SK-N-SH (cell line): ENCODE results near the gene PPEF1. TPM values are rescaled to one million over a fixed set of nuclear protein-coding genes. Genes with fewer than 3 reads are reported as not detected.

Experiments
- CTCF ChIA-PET: fragments of 300-600, 350-600 bp; formaldehyde crosslinking; extraction: SDS; loops from one replicate; lab custom pipeline; 2021; lab: Yijun Ruan, JAX
- POLR2A ChIA-PET: fragments of 350-600 bp; sonication (Branson Sonifier 250); formaldehyde crosslinking; extraction: SDS; loops from one replicate; lab custom pipeline; 2020; ENCODE audit warnings: antibody characterized with exemption, inconsistent platforms; lab: Yijun Ruan, JAX
- DNase-seq: peaks from one replicate; pipeline ENCODE4 v3.0.0; 2012
- H2AFZ ChIP-seq: fragments of 200-600 bp; sonication (generic); 2 replicates; pipeline ENCODE4 v1.8.1; 2016; ENCODE audit warnings: antibody characterized with exemption, mild to moderate bottlenecking, low read depth
- H3F3A ChIP-seq: fragments of 200-600 bp; sonication (generic); replicated peaks from 2 replicates; pipeline ENCODE3; 2016; ENCODE audit warnings: antibody characterized with exemption, mild to moderate bottlenecking; ENCODE audit not compliant: insufficient read depth
- H3K27ac ChIP-seq, 2 experiments: fragments of 200-500 bp in 1 of 2; fragments of 200-600 bp in 1 of 2; sonication (Bioruptor generic) in 1 of 2; sonication (generic), shearing (Covaris generic) in 1 of 2; 2 replicates each; pipeline versions ENCODE4 v1.5.1 to v1.6.1; 2014 to 2016; ENCODE audit warnings: low read depth in 2 of 2, inconsistent platforms in 1 of 2, low read length in 1 of 2, mild to moderate bottlenecking in 1 of 2, mixed read lengths in 1 of 2
- H3K27me3 ChIP-seq: fragments of 200-600 bp; sonication (generic), shearing (Covaris generic); 2 replicates; pipeline ENCODE4 v1.6.1; 2016; ENCODE audit warnings: mixed run types; ENCODE audit not compliant: insufficient read depth
- H3K36me3 ChIP-seq, 2 experiments: fragments of 200-500 bp in 1 of 2; fragments of 200-600 bp in 1 of 2; sonication (Bioruptor generic) in 1 of 2; sonication (generic) in 1 of 2; replicated peaks in 1 of 2; 2 replicates each; pipeline versions ENCODE3 to v1.5.1; 2014 to 2016; ENCODE audit warnings: low read length in 1 of 2, mild to moderate bottlenecking in 1 of 2; ENCODE audit not compliant: insufficient read depth in 2 of 2, control insufficient read depth in 1 of 2
- H3K4me1 ChIP-seq, 2 experiments: fragments of 200-500 bp in 1 of 2; fragments of 200-600 bp in 1 of 2; sonication (Bioruptor generic) in 1 of 2; sonication (generic), shearing (Covaris generic) in 1 of 2; 2 replicates each; pipeline versions ENCODE4 v1.5.1 to v1.6.1; 2014 to 2016; ENCODE audit warnings: low read depth in 1 of 2, low read length in 1 of 2, mixed run types in 1 of 2; ENCODE audit not compliant: insufficient read depth in 2 of 2, control insufficient read depth in 1 of 2
- H3K4me2 ChIP-seq: fragments of 200-600 bp; sonication (generic), shearing (Covaris generic); 2 replicates; pipeline ENCODE4 v1.6.1; 2017; ENCODE audit warnings: mixed run types
- H3K4me3 ChIP-seq, 2 experiments: fragments of 200-500 bp in 1 of 2; fragments of 200-600 bp in 1 of 2; sonication (Bioruptor generic) in 1 of 2; sonication (generic), shearing (Covaris generic) in 1 of 2; 2 replicates each; pipeline versions ENCODE4 v1.5.1 to v1.8.1; 2014 to 2016; ENCODE audit warnings: low read depth in 2 of 2, inconsistent platforms in 1 of 2, low read length in 1 of 2, mild to moderate bottlenecking in 1 of 2, mixed read lengths in 1 of 2, moderate library complexity in 1 of 2
- H3K79me2 ChIP-seq: fragments of 200-600 bp; sonication (generic); 2 replicates; pipeline ENCODE4 v1.8.1; 2017; ENCODE audit warnings: mild to moderate bottlenecking; ENCODE audit not compliant: insufficient read depth
- H3K9ac ChIP-seq: fragments of 200-600 bp; sonication (generic); 2 replicates; pipeline ENCODE4 v1.6.1; 2017; ENCODE audit warnings: mixed run types
- H3K9me2 ChIP-seq: fragments of 200-600 bp; sonication (generic); 2 replicates; pipeline ENCODE4 v1.6.1; 2017; ENCODE audit warnings: mixed run types
- H3K9me3 ChIP-seq: fragments of 200-600 bp; sonication (generic); 2 replicates; pipeline ENCODE4 v1.6.1; 2017; ENCODE audit warnings: mixed run types, mild to moderate bottlenecking, moderate library complexity
- H4K20me1 ChIP-seq: fragments of 200-600 bp; sonication (generic); 2 replicates; pipeline ENCODE4 v1.6.1; 2017; ENCODE audit warnings: mild to moderate bottlenecking, mixed run types; ENCODE audit not compliant: insufficient read depth
- CHD2 ChIP-seq: fragments of 150-350 bp; IDR thresholded peaks from 2 replicates; pipeline ENCODE4 v1.6.1; 2018; ENCODE audit warnings: low read length; ENCODE audit not compliant: partially characterized antibody
- EP300 ChIP-seq, 2 experiments: IDR thresholded peaks; 2 replicates each; pipeline versions ENCODE4 v1.4.0 to v1.6.1; 2012; ENCODE audit warnings: borderline replicate concordance in 1 of 2, low read depth in 1 of 2, low read length in 1 of 2
- FOSL2 ChIP-seq: IDR thresholded peaks from 2 replicates; pipeline ENCODE4 v1.4.0; 2012; ENCODE audit warnings: low read depth, mild to moderate bottlenecking, moderate library complexity, borderline replicate concordance
- FOXJ3 ChIP-seq: sonication (generic); formaldehyde crosslinking; IDR thresholded peaks from 2 replicates; pipeline ENCODE4 v1.5.1; 2020; ENCODE audit warnings: mild to moderate bottlenecking, missing genetic modification reagents
- FOXM1 ChIP-seq: IDR thresholded peaks from 2 replicates; pipeline ENCODE4 v1.4.0; 2012; ENCODE audit warnings: low read depth, mild to moderate bottlenecking
- GABPA ChIP-seq: IDR thresholded peaks from 2 replicates; pipeline ENCODE4 v1.4.0; 2012; ENCODE audit warnings: low read depth, mild to moderate bottlenecking
- GATA2 ChIP-seq: sonication (generic); formaldehyde crosslinking; IDR thresholded peaks from 2 replicates; pipeline ENCODE4 v1.5.0; 2020; ENCODE audit warnings: mild to moderate bottlenecking, missing genetic modification reagents
- JUND ChIP-seq: IDR thresholded peaks from 2 replicates; pipeline ENCODE4 v1.4.0; 2012
- MAX ChIP-seq: IDR thresholded peaks from 2 replicates; pipeline ENCODE4 v1.4.0; 2012; ENCODE audit warnings: low read depth
- MEF2A ChIP-seq: IDR thresholded peaks from 2 replicates; pipeline ENCODE4 v1.4.0; 2012; ENCODE audit warnings: low read depth, borderline replicate concordance
- MXI1 ChIP-seq: IDR thresholded peaks from 2 replicates; pipeline ENCODE4 v1.6.1; 2012; ENCODE audit warnings: mild to moderate bottlenecking, low read depth, low read length, improper control_type of control experiment
- RAD21 ChIP-seq: IDR thresholded peaks from 2 replicates; pipeline ENCODE4 v1.6.1; 2012; ENCODE audit warnings: mild to moderate bottlenecking, low read length
- RCOR1 ChIP-seq: fragments of 150-350 bp; IDR thresholded peaks from 2 replicates; pipeline ENCODE4 v1.6.1; 2017; ENCODE audit warnings: antibody characterized with exemption, low read length
- RXRA ChIP-seq: IDR thresholded peaks from 2 replicates; pipeline ENCODE4 v1.4.0; 2012; ENCODE audit warnings: low read depth, mild to moderate bottlenecking, borderline replicate concordance
- SIN3A ChIP-seq: IDR thresholded peaks from 2 replicates; pipeline ENCODE4 v1.6.1; 2012; ENCODE audit warnings: low read depth, mild to moderate bottlenecking, low read length, moderate library complexity, borderline replicate concordance
- SMC3 ChIP-seq: IDR thresholded peaks from 2 replicates; pipeline ENCODE4 v1.6.1; 2012; ENCODE audit warnings: low read depth, low read length, improper control_type of control experiment
- TCF12 ChIP-seq: IDR thresholded peaks from 2 replicates; pipeline ENCODE4 v1.4.0; 2012
- YY1 ChIP-seq: IDR thresholded peaks from 2 replicates; pipeline ENCODE4 v1.4.0; 2012; ENCODE audit warnings: low read depth, mild to moderate bottlenecking
- WGBS: methylation state at CpG from one replicate; pipeline ENCODE4 v1.1.6; 2017; ENCODE audit warnings: low lambda C conversion rate; 5-methylcytosine and 5-hydroxymethylcytosine counted together
- polyA plus RNA-seq, 3 experiments: library from polyadenylated mRNA; depleted of rRNA; stranded (reverse); fragments of >200 nt; gene quantifications; 2 replicates each; pipeline ENCODE4 v1.2.3, GENCODE V29; 2012
- TF ChIP-seq, protein P1 (sequence below): IDR thresholded peaks from 2 replicates; pipeline ENCODE4 v1.4.0; 2012; ENCODE audit warnings: low read depth, borderline replicate concordance
- TF ChIP-seq, protein P2 (sequence below): fragments of 150-350 bp; IDR thresholded peaks from 2 replicates; pipeline ENCODE4 v1.6.1; 2016; ENCODE audit warnings: mild to moderate bottlenecking, low read depth, low read length
- TF ChIP-seq, protein P3 (sequence below): IDR thresholded peaks from 2 replicates; pipeline ENCODE4 v1.6.1; 2012; ENCODE audit warnings: mild to moderate bottlenecking, low read depth, low read length, moderate library complexity

The PPEF1 gene
- polyA plus RNA-seq, 1 of the 3 experiments (the other 2 are of a cell fraction): 0.16 TPM

DNA sequence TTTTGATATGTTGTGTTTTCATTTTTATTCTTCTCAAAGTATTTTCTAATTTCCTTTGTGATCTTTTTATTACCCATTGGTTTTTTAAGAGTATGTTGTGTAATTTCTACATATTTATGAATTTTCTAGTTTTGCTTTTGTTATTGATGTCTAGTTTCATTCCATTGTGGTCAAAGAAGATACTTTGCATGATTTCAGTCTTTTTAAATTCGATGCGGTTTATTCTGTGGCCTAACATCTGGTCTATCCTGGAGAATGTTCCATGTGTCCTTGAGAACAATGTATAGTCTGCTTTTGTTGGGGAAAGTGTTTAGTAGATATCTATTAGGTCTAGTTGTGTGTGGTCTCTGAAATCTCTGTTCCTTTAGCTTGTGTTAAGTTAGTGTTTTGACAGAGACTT is 46.2 kb downstream of the PPEF1 start:
- POLR2A ChIA-PET: no interaction called here
- H3K27me3 ChIP-seq: no peaks in the 10 kb centered on the region
- no peaks in the 10 kb centered on the region for H3K9me2 ChIP-seq
- CTCF ChIA-PET: interaction anchor here (0.6 to 2.0 kb wide), 3 partner anchors 14 to 42 kb away, joined by 3 to 4 read pairs (median 4); no protein-coding TSS in a partner anchor
- H3F3A ChIP-seq: no peaks in the 10 kb centered on the region
- H3K4me1 ChIP-seq: peaks cover 0 to 15% of the 10 kb centered on the region in 2 experiments; a peak in 2 of 4 replicates
- H2AFZ ChIP-seq: no peak overlapping the region
- no peaks in the 10 kb centered on the region for H3K36me3 ChIP-seq
- no peaks in the 10 kb centered on the region for H3K79me2 ChIP-seq
- 57% methylated on average over 2 of the region's 2 CpGs for WGBS
- H3K4me2 ChIP-seq: no peak overlapping the region
- no peak overlapping the region for H3K9ac ChIP-seq
- 0 out of 4 replicates have a peak overlapping the region, but pooled peaks of 1 of the 2 experiments have one; percentile 7 for H3K27ac ChIP-seq
- TF ChIP-seq SIN3A (no peak), JUND (no peak), MAX (no peak), FOXM1 (no peak), GATA2 (CRISPR knock-in tag) (no peak)
- TF ChIP-seq, protein P1, sequence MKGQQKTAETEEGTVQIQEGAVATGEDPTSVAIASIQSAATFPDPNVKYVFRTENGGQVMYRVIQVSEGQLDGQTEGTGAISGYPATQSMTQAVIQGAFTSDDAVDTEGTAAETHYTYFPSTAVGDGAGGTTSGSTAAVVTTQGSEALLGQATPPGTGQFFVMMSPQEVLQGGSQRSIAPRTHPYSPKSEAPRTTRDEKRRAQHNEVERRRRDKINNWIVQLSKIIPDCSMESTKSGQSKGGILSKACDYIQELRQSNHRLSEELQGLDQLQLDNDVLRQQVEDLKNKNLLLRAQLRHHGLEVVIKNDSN: no peak
- no peaks in the 10 kb centered on the region for H3K9me3 ChIP-seq
- no peaks in the 10 kb centered on the region for H4K20me1 ChIP-seq
- no peak for DNase-seq
- H3K4me3 ChIP-seq: no peak overlapping the region

- Histone ChIP-seq H3K4me2 (no peak overlapping the region), H3K4me3 (no peak overlapping the region), H3K9me3 (no peaks in the 10 kb centered on the region), H3K27me3 (no peaks in the 10 kb centered on the region), H3K4me1 (peaks cover 0 to 19% of the 10 kb centered on the region in 2 experiments; a peak in 2 of 4 replicates), H3K9ac (no peak overlapping the region), H3K36me3 (no peaks in the 10 kb centered on the region), H4K20me1 (no peaks in the 10 kb centered on the region), H3K27ac (peak overlapping the region in 1 of 2 experiments; percentile 12; a peak in 2 of 4 replicates), H3K9me2 (no peaks in the 10 kb centered on the region), H3F3A (no peaks in the 10 kb centered on the region), H3K79me2 (no peaks in the 10 kb centered on the region), H2AFZ (no peak overlapping the region)
- DNase-seq: no peak
- TF ChIP-seq EP300 (IDR thresholded peaks at IDR 0.05; ENCODE audit: borderline replicate concordance in 1 of 2, low read depth in 1 of 2, low read length in 1 of 2): no peak
- TF ChIP-seq, protein P2, sequence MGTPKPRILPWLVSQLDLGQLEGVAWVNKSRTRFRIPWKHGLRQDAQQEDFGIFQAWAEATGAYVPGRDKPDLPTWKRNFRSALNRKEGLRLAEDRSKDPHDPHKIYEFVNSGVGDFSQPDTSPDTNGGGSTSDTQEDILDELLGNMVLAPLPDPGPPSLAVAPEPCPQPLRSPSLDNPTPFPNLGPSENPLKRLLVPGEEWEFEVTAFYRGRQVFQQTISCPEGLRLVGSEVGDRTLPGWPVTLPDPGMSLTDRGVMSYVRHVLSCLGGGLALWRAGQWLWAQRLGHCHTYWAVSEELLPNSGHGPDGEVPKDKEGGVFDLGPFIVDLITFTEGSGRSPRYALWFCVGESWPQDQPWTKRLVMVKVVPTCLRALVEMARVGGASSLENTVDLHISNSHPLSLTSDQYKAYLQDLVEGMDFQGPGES: no peak
- TF ChIP-seq SMC3: no peak
- no peak for TF ChIP-seq SIN3A
- TF ChIP-seq GABPA: no peak
- no peak for TF ChIP-seq YY1
- no peak for TF ChIP-seq RAD21
- no peak for TF ChIP-seq TCF12
- TF ChIP-seq RCOR1: no peak
- TF ChIP-seq JUND: no peak
- TF ChIP-seq FOXM1: no peak
- TF ChIP-seq MXI1: no peak
- TF ChIP-seq MAX: no peak
- no peak for TF ChIP-seq MEF2A
- no peak for TF ChIP-seq RXRA
- TF ChIP-seq, protein P3, sequence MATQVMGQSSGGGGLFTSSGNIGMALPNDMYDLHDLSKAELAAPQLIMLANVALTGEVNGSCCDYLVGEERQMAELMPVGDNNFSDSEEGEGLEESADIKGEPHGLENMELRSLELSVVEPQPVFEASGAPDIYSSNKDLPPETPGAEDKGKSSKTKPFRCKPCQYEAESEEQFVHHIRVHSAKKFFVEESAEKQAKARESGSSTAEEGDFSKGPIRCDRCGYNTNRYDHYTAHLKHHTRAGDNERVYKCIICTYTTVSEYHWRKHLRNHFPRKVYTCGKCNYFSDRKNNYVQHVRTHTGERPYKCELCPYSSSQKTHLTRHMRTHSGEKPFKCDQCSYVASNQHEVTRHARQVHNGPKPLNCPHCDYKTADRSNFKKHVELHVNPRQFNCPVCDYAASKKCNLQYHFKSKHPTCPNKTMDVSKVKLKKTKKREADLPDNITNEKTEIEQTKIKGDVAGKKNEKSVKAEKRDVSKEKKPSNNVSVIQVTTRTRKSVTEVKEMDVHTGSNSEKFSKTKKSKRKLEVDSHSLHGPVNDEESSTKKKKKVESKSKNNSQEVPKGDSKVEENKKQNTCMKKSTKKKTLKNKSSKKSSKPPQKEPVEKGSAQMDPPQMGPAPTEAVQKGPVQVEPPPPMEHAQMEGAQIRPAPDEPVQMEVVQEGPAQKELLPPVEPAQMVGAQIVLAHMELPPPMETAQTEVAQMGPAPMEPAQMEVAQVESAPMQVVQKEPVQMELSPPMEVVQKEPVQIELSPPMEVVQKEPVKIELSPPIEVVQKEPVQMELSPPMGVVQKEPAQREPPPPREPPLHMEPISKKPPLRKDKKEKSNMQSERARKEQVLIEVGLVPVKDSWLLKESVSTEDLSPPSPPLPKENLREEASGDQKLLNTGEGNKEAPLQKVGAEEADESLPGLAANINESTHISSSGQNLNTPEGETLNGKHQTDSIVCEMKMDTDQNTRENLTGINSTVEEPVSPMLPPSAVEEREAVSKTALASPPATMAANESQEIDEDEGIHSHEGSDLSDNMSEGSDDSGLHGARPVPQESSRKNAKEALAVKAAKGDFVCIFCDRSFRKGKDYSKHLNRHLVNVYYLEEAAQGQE: no peak
- TF ChIP-seq CHD2: no peak
- TF ChIP-seq FOSL2: no peak
- no peak for TF ChIP-seq FOXJ3
- POLR2A ChIA-PET: no interaction called here
- CTCF ChIA-PET: no interaction called here
- WGBS: 58% methylated on average over 4 of the region's 4 CpGs
Observed at GRCh38 chrX:18755651-18756050, 48.2 kb downstream of the PPEF1 start.
